ENCODE data around the gene SFSWAP.

SFSWAP gene

DNA sequence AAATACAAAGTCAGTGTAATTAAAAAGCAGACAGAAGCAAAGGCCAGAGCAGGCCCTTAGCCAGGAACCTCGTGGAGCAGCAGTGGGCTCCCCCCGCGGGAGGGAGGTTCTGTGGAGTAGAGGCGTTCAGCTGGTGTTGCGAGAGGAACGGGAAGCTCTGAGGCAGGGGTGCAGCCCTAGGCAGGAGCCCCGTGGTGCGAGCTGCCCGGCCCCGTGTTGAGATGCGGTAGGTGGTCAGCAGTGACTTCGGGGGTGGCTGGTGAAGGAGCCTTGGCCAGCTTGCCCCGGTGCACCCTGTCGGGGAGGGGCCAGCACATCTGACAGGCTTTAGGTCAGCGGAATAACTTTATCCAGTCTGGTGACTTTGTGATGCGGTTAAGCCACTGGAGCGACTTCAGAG is 46.2 kb downstream of the SFSWAP start:
- TF ChIP-seq SIN3A (IDR thresholded peaks at IDR 0.05; ENCODE audit: borderline replicate concordance, insufficient read depth, low read length) (no peak), TAF1 (IDR thresholded peaks at IDR 0.05; ENCODE audit: borderline replicate concordance, insufficient read depth, low read length) (no peak), POLR2AphosphoS5 (IDR thresholded peaks at IDR 0.05; ENCODE audit: low read depth, low read length) (no peak), FOXP2 (optimal IDR thresholded peaks at IDR 0.05; ENCODE audit: borderline replicate concordance, extremely low read depth, extremely low read length, insufficient read depth) (no peak)
- TF ChIP-seq, protein P1, sequence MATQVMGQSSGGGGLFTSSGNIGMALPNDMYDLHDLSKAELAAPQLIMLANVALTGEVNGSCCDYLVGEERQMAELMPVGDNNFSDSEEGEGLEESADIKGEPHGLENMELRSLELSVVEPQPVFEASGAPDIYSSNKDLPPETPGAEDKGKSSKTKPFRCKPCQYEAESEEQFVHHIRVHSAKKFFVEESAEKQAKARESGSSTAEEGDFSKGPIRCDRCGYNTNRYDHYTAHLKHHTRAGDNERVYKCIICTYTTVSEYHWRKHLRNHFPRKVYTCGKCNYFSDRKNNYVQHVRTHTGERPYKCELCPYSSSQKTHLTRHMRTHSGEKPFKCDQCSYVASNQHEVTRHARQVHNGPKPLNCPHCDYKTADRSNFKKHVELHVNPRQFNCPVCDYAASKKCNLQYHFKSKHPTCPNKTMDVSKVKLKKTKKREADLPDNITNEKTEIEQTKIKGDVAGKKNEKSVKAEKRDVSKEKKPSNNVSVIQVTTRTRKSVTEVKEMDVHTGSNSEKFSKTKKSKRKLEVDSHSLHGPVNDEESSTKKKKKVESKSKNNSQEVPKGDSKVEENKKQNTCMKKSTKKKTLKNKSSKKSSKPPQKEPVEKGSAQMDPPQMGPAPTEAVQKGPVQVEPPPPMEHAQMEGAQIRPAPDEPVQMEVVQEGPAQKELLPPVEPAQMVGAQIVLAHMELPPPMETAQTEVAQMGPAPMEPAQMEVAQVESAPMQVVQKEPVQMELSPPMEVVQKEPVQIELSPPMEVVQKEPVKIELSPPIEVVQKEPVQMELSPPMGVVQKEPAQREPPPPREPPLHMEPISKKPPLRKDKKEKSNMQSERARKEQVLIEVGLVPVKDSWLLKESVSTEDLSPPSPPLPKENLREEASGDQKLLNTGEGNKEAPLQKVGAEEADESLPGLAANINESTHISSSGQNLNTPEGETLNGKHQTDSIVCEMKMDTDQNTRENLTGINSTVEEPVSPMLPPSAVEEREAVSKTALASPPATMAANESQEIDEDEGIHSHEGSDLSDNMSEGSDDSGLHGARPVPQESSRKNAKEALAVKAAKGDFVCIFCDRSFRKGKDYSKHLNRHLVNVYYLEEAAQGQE (IDR thresholded peaks at IDR 0.05; ENCODE audit: insufficient read depth in 1 of 2, low read depth in 2 of 2, low read length in 2 of 2) = no peak

DNA sequence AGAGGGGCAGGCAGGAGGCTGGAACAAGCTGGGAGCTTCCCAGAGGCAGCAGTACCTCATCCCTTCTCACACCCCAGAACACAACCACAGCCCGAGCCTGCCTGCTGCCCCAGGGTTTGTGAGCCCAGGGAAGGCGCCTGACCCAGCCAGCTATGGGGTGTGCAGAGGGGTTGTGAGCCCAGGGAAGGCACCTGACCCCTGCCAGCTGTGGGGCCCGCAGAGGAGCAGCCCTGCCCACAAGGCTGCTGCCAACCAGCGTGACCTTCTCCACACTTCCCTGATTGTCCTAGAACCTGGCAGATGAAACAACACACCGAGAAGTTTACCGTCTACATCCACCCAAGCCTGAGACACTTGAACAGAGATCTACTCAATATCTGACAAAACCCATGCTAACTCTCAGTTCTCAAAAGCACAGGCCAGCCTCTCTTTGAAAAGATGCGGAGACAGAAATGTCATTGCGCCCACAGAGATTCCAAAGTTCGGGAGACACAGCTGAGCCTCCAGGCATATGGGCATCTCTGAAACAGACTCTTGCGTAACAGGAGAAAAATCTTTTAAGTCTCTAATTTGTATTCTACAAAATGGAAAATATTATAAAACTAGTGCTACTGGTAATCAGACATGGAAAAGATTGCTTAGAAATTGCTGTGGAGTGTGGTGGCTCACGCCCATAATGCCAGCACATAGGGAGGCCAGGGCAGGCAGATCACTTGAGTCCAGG is 47.3 kb downstream of the SFSWAP start:
- TF ChIP-seq TAF1 (IDR thresholded peaks at IDR 0.05; ENCODE audit: borderline replicate concordance, insufficient read depth, low read length) (no peak), POLR2AphosphoS5 (IDR thresholded peaks at IDR 0.05; ENCODE audit: low read depth, low read length) (no peak), SIN3A (IDR thresholded peaks at IDR 0.05; ENCODE audit: borderline replicate concordance, insufficient read depth, low read length) (no peak), FOXP2 (optimal IDR thresholded peaks at IDR 0.05; ENCODE audit: borderline replicate concordance, extremely low read depth, extremely low read length, insufficient read depth) (no peak)
- TF ChIP-seq, protein P1 (IDR thresholded peaks at IDR 0.05; ENCODE audit: insufficient read depth in 1 of 2, low read depth in 2 of 2, low read length in 2 of 2) = no peak

DNA sequence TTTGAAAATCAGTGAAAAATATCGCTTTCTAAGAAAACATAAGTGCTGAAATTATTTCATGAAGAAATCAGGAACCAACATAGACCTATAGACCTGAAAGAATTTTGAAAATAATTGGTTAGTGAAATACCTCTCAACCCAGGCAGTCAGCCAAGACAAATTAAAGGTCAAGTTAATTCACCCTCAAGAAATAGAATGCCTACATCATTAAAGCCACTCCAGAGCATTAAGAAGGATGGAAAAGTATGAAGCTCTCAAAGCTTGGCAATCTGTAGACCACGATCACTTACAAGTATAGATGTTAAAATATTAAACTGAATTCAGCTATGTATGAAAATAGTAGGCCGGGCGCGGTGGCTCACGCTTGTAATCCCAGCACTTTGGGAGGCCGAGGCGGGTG is 48.3 kb downstream of the SFSWAP start:
- TF ChIP-seq TAF1 (IDR thresholded peaks at IDR 0.05; ENCODE audit: borderline replicate concordance, insufficient read depth, low read length) (no peak), POLR2AphosphoS5 (IDR thresholded peaks at IDR 0.05; ENCODE audit: low read depth, low read length) (no peak), FOXP2 (optimal IDR thresholded peaks at IDR 0.05; ENCODE audit: borderline replicate concordance, extremely low read depth, extremely low read length, insufficient read depth) (no peak)
- TF ChIP-seq, protein P1 (IDR thresholded peaks at IDR 0.05; ENCODE audit: insufficient read depth in 1 of 2, low read depth in 2 of 2, low read length in 2 of 2) = no peak

DNA sequence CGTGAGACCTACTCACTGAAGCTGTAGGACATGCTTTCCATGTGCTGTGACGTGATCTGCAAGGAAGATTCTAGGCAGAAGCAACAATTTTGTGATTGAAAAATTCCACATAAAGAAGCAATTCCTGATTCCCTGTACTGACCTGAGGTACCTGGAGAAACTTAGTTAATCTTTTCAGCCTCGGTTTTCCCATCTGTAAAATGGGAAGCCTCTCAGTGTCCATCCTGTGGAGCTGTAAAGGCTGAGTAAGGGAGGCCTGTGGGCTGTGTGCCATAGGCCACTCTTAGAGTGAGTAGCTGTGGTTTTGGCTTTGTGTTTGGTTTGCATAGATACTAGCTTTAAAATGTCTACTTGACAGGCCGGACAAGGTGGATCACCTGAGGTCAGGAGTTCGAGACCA is 50.7 kb downstream of the SFSWAP start:
- TF ChIP-seq SIN3A (IDR thresholded peaks at IDR 0.05; ENCODE audit: borderline replicate concordance, insufficient read depth, low read length) (no peak), FOXP2 (optimal IDR thresholded peaks at IDR 0.05; ENCODE audit: borderline replicate concordance, extremely low read depth, extremely low read length, insufficient read depth) (no peak), TAF1 (IDR thresholded peaks at IDR 0.05; ENCODE audit: borderline replicate concordance, insufficient read depth, low read length) (no peak), POLR2AphosphoS5 (IDR thresholded peaks at IDR 0.05; ENCODE audit: low read depth, low read length) (no peak)
- TF ChIP-seq, protein P1 (IDR thresholded peaks at IDR 0.05; ENCODE audit: insufficient read depth in 1 of 2, low read depth in 2 of 2, low read length in 2 of 2) = no peak
